ENCODE results near the gene DNAH17. TPM values are rescaled to one million over a fixed set of nuclear protein-coding genes. Genes with fewer than 3 reads are reported as not detected.

Gene DNAH17
- total and polyA plus RNA-seq, 2 donors (not counting 3 experiments of a cell fraction or from before 2014, with no cell fraction given): not detected

DNA sequence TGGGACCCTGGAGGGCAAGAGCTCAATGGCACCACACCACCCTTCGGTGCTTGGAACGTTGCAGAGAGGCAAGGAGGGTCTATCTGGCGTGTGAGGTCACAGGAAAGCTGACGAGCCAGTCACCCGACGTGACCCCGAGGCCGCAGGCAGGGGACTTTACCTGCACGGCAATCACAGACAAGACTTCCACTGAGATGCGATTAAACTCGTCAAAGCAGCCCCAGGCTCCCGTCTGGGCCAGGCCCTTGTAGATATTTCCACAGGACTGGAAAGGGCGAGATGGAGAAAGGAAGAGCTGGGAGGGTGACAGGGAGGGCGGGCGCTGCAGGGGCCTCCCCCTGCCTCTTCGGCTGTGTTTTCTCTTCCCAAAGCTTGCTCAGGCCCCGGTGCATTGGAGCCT, 78.3 kb downstream of the DNAH17 start:
- TF ChIP-seq MYC (IDR thresholded peaks at IDR 0.05; ENCODE audit: low read depth, low read length): no peak
- no peak for TF ChIP-seq GATA2 (IDR thresholded peaks at IDR 0.05; ENCODE audit: insufficient read depth, insufficient read length, low read depth, low read length)
- no peak for TF ChIP-seq JUN (IDR thresholded peaks at IDR 0.05; ENCODE audit: borderline replicate concordance, insufficient read depth, insufficient read length, low read depth)
- TF ChIP-seq, protein P1, sequence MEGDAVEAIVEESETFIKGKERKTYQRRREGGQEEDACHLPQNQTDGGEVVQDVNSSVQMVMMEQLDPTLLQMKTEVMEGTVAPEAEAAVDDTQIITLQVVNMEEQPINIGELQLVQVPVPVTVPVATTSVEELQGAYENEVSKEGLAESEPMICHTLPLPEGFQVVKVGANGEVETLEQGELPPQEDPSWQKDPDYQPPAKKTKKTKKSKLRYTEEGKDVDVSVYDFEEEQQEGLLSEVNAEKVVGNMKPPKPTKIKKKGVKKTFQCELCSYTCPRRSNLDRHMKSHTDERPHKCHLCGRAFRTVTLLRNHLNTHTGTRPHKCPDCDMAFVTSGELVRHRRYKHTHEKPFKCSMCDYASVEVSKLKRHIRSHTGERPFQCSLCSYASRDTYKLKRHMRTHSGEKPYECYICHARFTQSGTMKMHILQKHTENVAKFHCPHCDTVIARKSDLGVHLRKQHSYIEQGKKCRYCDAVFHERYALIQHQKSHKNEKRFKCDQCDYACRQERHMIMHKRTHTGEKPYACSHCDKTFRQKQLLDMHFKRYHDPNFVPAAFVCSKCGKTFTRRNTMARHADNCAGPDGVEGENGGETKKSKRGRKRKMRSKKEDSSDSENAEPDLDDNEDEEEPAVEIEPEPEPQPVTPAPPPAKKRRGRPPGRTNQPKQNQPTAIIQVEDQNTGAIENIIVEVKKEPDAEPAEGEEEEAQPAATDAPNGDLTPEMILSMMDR (IDR thresholded peaks at IDR 0.05; ENCODE audit: extremely low read depth in 1 of 2, insufficient read depth in 1 of 2, low read depth in 1 of 2, low read length in 2 of 2): no peak
- TF ChIP-seq, protein P2, sequence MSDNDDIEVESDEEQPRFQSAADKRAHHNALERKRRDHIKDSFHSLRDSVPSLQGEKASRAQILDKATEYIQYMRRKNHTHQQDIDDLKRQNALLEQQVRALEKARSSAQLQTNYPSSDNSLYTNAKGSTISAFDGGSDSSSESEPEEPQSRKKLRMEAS (IDR thresholded peaks at IDR 0.05; ENCODE audit: insufficient read depth, insufficient read length): no peak
- TF ChIP-seq POLR2A (IDR thresholded peaks at IDR 0.05; ENCODE audit: low read depth, low read length): no peak
- no peak for TF ChIP-seq EZH2 (IDR thresholded peaks at IDR 0.05; ENCODE audit: borderline replicate concordance, low read depth, low read length, severe bottlenecking)
- no peak for TF ChIP-seq POLR2AphosphoS5 (IDR thresholded peaks at IDR 0.05; ENCODE audit: insufficient read depth, low read depth, low read length)
- TF ChIP-seq FOS (IDR thresholded peaks at IDR 0.05; ENCODE audit: borderline replicate concordance, insufficient read depth, low read length): no peak
- POLR2A ChIA-PET: no interaction called here
- no peaks in the 10 kb centered on the region for H3K27me3 ChIP-seq (ENCODE audit: control insufficient read depth in 2 of 2, insufficient read depth in 2 of 2, low read length in 2 of 2)
- no peaks in the 10 kb centered on the region for H3K9me3 ChIP-seq (replicated peaks; ENCODE audit: control insufficient read depth, insufficient read depth, low read length)
- H4K20me1 ChIP-seq (replicated peaks; ENCODE audit: control insufficient read depth, extremely low read depth, insufficient read depth, low read length): no peaks in the 10 kb centered on the region
- intact Hi-C loops (cut with micrococcal nuclease): loop anchor here (5.0 kb wide), 2 partner anchors 93 to 108 kb away; no protein-coding TSS in a partner anchor
- no peak overlapping the region for H2AFZ ChIP-seq (ENCODE audit: low read depth, low read length)
- no peak overlapping the region for H3K4me3 ChIP-seq (replicated peaks in 1 of 3; ENCODE audit: insufficient read depth in 1 of 3, low read depth in 1 of 3, low read length in 3 of 3)
- no peaks in the 10 kb centered on the region for H3K9me1 ChIP-seq (replicated peaks; ENCODE audit: control insufficient read depth, extremely low read depth, insufficient read depth, low read length)
- H3K4me2 ChIP-seq (ENCODE audit: insufficient read depth, low read length): no peak overlapping the region
- no peak overlapping the region for H3K9ac ChIP-seq (replicated peaks; ENCODE audit: extremely low read depth, insufficient read depth, low read length)
- dilution Hi-C loops (cut with MboI; ENCODE audit: extremely low pct_ligation_motif_present, low sequenced_read_pairs): loop anchor here (25.0 kb wide), 1 partner anchor 138 kb away; no protein-coding TSS in a partner anchor
- FAIRE-seq (no peak), DNase-seq (ENCODE audit: low read depth, low spot score) (no peak)
- no peak overlapping the region for H3K27ac ChIP-seq (ENCODE audit: insufficient read depth, low read depth, low read length)
- CTCF ChIA-PET: interaction anchor here (0.6 to 3.7 kb wide), 4 partner anchors 59 to 211 kb away, joined by 3 to 26 read pairs (median 4); no protein-coding TSS in a partner anchor
- no peaks in the 10 kb centered on the region for H3K4me1 ChIP-seq (ENCODE audit: control insufficient read depth, extremely low read depth, insufficient read depth, low read length)
- BruUV-seq (replicated peaks): no TSS peak
- H3K79me2 ChIP-seq (ENCODE audit: control insufficient read depth, insufficient read depth, low read length): no peaks in the 10 kb centered on the region
- H3K36me3 ChIP-seq (ENCODE audit: control insufficient read depth in 2 of 2, extremely low read depth in 1 of 2, insufficient read depth in 2 of 2, low read length in 2 of 2): no peaks in the 10 kb centered on the region

All from endothelial cell of umbilical vein (primary cell).